ENCODE measurements around the gene SUSD6.
"Not testable (repeated sequence)": the region's sequence is repeated elsewhere in the genome, so short reads cannot be mapped to it uniquely, and the experiment has no call there.

Gene SUSD6

GRCh38 chr14:69698572-69698971 is 87.2 kb downstream of the SUSD6 start:
- no peak for DNase-seq

- DNase-seq = not testable (repeated sequence)
These were observed 87.8 kb downstream of the SUSD6 start for GRCh38 chr14:69699243-69699642.

- DNase-seq = no peak
These were observed 88.4 kb downstream of the SUSD6 start for GRCh38 chr14:69699748-69700303.

GRCh38 chr14:69700575-69700974 is 89.2 kb downstream of the SUSD6 start:
- DNase-seq = no peak

- no peak for DNase-seq
These were observed 89.9 kb downstream of the SUSD6 start for GRCh38 chr14:69701291-69701690.

GRCh38 chr14:69701857-69702256 is 90.5 kb downstream of the SUSD6 start:
- no peak for DNase-seq

GRCh38 chr14:69703047-69704039 is 91.9 kb downstream of the SUSD6 start:
- DNase-seq = no peak

GRCh38 chr14:69704319-69704718 is 92.9 kb downstream of the SUSD6 start:
- DNase-seq = no peak

- no peak for DNase-seq
These were observed 94.3 kb downstream of the SUSD6 start for GRCh38 chr14:69705706-69706105.

- no peak for DNase-seq
These were observed 96.7 kb downstream of the SUSD6 start for GRCh38 chr14:69708049-69708448.

- DNase-seq = peak; percentile 68
These were observed 97.5 kb downstream of the SUSD6 start for GRCh38 chr14:69708586-69709560.

GRCh38 chr14:69710378-69710777 is 99.0 kb downstream of the SUSD6 start:
- DNase-seq = peak; percentile 35

GRCh38 chr14:69711065-69711464 is 99.7 kb downstream of the SUSD6 start:
- peak; percentile 88 for DNase-seq

- DNase-seq = peak; percentile 73
These were observed 100.1 kb downstream of the SUSD6 start for GRCh38 chr14:69711477-69711876.

GRCh38 chr14:69711881-69712560 is 100.6 kb downstream of the SUSD6 start:
- DNase-seq = peak; percentile 82

- DNase-seq = no peak
These were observed 101.2 kb downstream of the SUSD6 start for GRCh38 chr14:69712599-69713088.

GRCh38 chr14:69713209-69713781 is 101.9 kb downstream of the SUSD6 start:
- DNase-seq = peak; percentile 80

GRCh38 chr14:69713993-69714679 is 102.7 kb downstream of the SUSD6 start:
- peak; percentile 21 for DNase-seq

- DNase-seq = peak; percentile 71
These were observed 104.5 kb downstream of the SUSD6 start for GRCh38 chr14:69715725-69716477.

- no peak for DNase-seq
These were observed 105.2 kb downstream of the SUSD6 start for GRCh38 chr14:69716478-69717187.

All from DMS 273 treated with DMSO at 0.1 percent for 48 hours (cell line).